SK-N-SH (cell line): ENCODE results near the gene PCSK2.

ENCODE experiments used
- POLR2AphosphoS5 ChIP-seq: IDR thresholded peaks from 2 replicates; pipeline ENCODE4 v1.6.1; 2012; ENCODE audit warnings: low read depth, low read length
- SIN3A ChIP-seq: IDR thresholded peaks from 2 replicates; pipeline ENCODE4 v1.6.1; 2012; ENCODE audit warnings: low read depth, mild to moderate bottlenecking, low read length, moderate library complexity, borderline replicate concordance
- TAF1 ChIP-seq: IDR thresholded peaks from 2 replicates; pipeline ENCODE4 v1.6.1; 2012; ENCODE audit warnings: low read depth, mild to moderate bottlenecking, low read length, moderate library complexity, borderline replicate concordance
- TF ChIP-seq, protein P1 (sequence below): fragments of 200-600 bp; sonication (generic); IDR thresholded peaks from 2 replicates; pipeline ENCODE4 v1.6.1; 2017; ENCODE audit warnings: antibody characterized with exemption, mild to moderate bottlenecking, moderate library complexity

DNA sequence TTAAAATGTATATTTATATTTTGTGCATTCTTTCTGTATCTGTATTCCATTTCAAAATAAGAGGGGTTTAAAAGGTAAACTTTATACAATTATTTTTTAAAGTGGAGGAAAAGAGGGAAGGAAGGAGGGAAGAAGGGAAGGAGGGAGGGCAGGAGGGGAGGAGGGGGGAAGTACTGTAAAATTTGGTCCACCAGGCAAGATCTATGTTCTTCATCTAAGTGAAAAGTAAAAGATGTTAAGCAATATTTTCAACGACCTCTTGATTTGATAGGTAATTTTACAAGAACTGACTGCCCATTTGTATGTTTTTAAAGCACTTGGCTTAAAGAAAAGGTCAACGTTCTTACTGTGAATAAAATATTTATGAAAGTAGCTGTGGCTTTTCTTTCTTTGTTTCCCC, 29.8 kb upstream of the PCSK2 start:
- TF ChIP-seq, protein P1, sequence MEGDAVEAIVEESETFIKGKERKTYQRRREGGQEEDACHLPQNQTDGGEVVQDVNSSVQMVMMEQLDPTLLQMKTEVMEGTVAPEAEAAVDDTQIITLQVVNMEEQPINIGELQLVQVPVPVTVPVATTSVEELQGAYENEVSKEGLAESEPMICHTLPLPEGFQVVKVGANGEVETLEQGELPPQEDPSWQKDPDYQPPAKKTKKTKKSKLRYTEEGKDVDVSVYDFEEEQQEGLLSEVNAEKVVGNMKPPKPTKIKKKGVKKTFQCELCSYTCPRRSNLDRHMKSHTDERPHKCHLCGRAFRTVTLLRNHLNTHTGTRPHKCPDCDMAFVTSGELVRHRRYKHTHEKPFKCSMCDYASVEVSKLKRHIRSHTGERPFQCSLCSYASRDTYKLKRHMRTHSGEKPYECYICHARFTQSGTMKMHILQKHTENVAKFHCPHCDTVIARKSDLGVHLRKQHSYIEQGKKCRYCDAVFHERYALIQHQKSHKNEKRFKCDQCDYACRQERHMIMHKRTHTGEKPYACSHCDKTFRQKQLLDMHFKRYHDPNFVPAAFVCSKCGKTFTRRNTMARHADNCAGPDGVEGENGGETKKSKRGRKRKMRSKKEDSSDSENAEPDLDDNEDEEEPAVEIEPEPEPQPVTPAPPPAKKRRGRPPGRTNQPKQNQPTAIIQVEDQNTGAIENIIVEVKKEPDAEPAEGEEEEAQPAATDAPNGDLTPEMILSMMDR, result no peak
- TF ChIP-seq SIN3A, result no peak
- no peak for TF ChIP-seq POLR2AphosphoS5
- no peak for TF ChIP-seq TAF1
